ENCODE results near the gene WDR62.

DNA sequence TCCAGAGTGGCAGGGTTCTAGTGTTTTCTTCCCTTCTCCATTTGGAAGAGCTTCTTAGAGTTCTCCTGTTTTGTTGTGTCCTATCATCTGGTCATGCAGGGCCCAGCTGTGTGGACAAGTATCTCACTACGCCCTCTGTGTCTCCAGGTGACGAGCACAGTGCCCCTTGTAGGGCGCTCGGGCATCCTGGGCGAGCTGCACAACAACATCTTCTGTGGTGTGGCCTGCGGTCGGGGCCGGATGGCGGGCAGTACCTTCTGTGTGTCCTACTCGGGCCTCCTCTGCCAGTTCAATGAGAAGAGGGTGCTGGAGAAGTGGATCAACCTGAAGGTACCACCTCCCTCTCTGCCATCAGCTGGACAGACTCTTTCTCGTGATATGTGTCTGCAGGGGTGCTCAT, 13.0 kb downstream of the WDR62 start:
- TF ChIP-seq, protein P1, sequence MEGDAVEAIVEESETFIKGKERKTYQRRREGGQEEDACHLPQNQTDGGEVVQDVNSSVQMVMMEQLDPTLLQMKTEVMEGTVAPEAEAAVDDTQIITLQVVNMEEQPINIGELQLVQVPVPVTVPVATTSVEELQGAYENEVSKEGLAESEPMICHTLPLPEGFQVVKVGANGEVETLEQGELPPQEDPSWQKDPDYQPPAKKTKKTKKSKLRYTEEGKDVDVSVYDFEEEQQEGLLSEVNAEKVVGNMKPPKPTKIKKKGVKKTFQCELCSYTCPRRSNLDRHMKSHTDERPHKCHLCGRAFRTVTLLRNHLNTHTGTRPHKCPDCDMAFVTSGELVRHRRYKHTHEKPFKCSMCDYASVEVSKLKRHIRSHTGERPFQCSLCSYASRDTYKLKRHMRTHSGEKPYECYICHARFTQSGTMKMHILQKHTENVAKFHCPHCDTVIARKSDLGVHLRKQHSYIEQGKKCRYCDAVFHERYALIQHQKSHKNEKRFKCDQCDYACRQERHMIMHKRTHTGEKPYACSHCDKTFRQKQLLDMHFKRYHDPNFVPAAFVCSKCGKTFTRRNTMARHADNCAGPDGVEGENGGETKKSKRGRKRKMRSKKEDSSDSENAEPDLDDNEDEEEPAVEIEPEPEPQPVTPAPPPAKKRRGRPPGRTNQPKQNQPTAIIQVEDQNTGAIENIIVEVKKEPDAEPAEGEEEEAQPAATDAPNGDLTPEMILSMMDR (IDR thresholded peaks at IDR 0.05; ENCODE audit: insufficient read depth, low read depth, low read length): no peak
- no peak for TF ChIP-seq EZH2 (IDR thresholded peaks at IDR 0.05; ENCODE audit: insufficient read depth, low read length)
